Naive thymus-derived CD4-positive, alpha-beta T cell (primary cell): Measurements from ENCODE around the gene MACROD2. TPM values are rescaled to one million over a fixed set of nuclear protein-coding genes. Genes with fewer than 3 reads are reported as not detected.

Source experiments
- ATAC-seq: fragments of 150-1000 bp; cut with Tn5 transposase; 2 replicates; pipeline ENCODE4 v1.10.0; 2021; ENCODE audit warnings: mild to moderate bottlenecking, moderate library complexity
- CTCF ChIA-PET: fragments of 350-600 bp; sonication (Branson Sonifier 250); formaldehyde crosslinking; loops from one replicate; lab custom pipeline; 2021; ENCODE audit warnings: antibody characterized with exemption; lab: Charles Lee
- POLR2A ChIA-PET: fragments of 350-600 bp; sonication (Branson Sonifier 250); formaldehyde crosslinking; loops from one replicate; lab custom pipeline; 2021; ENCODE audit warnings: antibody characterized with exemption, inconsistent platforms; lab: Charles Lee
- DNase-seq, 9 donors: peaks; one replicate each; pipeline versions ENCODE4 v3.0.0 to v3.0.0-alpha.2; 2020 to 2022; ENCODE audit warnings: mixed read lengths in 1 of 9
- H3K27ac ChIP-seq: one replicate; pipeline ENCODE4 v1.7.0; 2013; ENCODE audit warnings: mild to moderate bottlenecking, low read depth, low read length, moderate library complexity
- H3K27me3 ChIP-seq, 2 donors: one replicate each; pipeline ENCODE4 v1.7.0; 2013; ENCODE audit warnings: low read length in 2 of 2, mild to moderate bottlenecking in 2 of 2, moderate library complexity in 2 of 2; ENCODE audit not compliant: control insufficient read depth in 2 of 2, insufficient read depth in 2 of 2
- H3K36me3 ChIP-seq, 3 experiments: 1 replicate in 2 of 3; 2 replicates in 1 of 3; pipeline ENCODE4 v1.7.0; 2013; ENCODE audit warnings: low read length in 3 of 3, mild to moderate bottlenecking in 3 of 3, moderate library complexity in 1 of 3; ENCODE audit not compliant: insufficient read depth in 3 of 3, control insufficient read depth in 2 of 3
- H3K4me1 ChIP-seq, 2 donors: one replicate each; pipeline ENCODE4 v1.7.0; 2013; ENCODE audit warnings: low read length in 2 of 2, mild to moderate bottlenecking in 2 of 2, moderate library complexity in 1 of 2; ENCODE audit not compliant: control insufficient read depth in 2 of 2, insufficient read depth in 2 of 2
- H3K4me3 ChIP-seq: 2 replicates; pipeline ENCODE4 v1.7.0; 2013; ENCODE audit warnings: mild to moderate bottlenecking, low read length
- H3K9me3 ChIP-seq, 3 experiments: 1 replicate in 2 of 3; 2 replicates in 1 of 3; pipeline ENCODE4 v1.7.0; 2013; ENCODE audit warnings: low read length in 3 of 3; ENCODE audit not compliant: control insufficient read depth in 2 of 3
- H3K27ac Mint-ChIP-seq, 9 donors: one replicate each; pipeline ENCODE4 v1.8.0; 2020 to 2022; ENCODE audit warnings: mixed read lengths in 9 of 9, mild to moderate bottlenecking in 8 of 9, moderate library complexity in 5 of 9, inconsistent platforms in 2 of 9
- H3K27me3 Mint-ChIP-seq, 5 donors: one replicate each; pipeline ENCODE4 v1.8.0; 2021 to 2022; ENCODE audit warnings: mixed read lengths in 5 of 5, mild to moderate bottlenecking in 1 of 5
- H3K36me3 Mint-ChIP-seq, 5 donors: one replicate each; pipeline ENCODE4 v1.8.0; 2020 to 2022; ENCODE audit warnings: mixed read lengths in 5 of 5, mild to moderate bottlenecking in 3 of 5, inconsistent platforms in 1 of 5
- H3K4me1 Mint-ChIP-seq, 7 donors: one replicate each; pipeline ENCODE4 v1.8.0; 2020 to 2022; ENCODE audit warnings: mixed read lengths in 7 of 7, mild to moderate bottlenecking in 3 of 7, inconsistent platforms in 1 of 7
- H3K4me3 Mint-ChIP-seq, 10 donors: one replicate each; pipeline ENCODE4 v1.8.0; 2020 to 2022; ENCODE audit warnings: mild to moderate bottlenecking in 10 of 10, mixed read lengths in 10 of 10, moderate library complexity in 6 of 10, inconsistent platforms in 2 of 10
- H3K9me3 Mint-ChIP-seq, 11 donors: one replicate each; pipeline ENCODE4 v1.8.0; 2020 to 2022; ENCODE audit warnings: mixed read lengths in 11 of 11, mild to moderate bottlenecking in 4 of 11, inconsistent platforms in 1 of 11, moderate library complexity in 1 of 11
- intact Hi-C, 2 donors: fragments of 100-400 bp; cut with micrococcal nuclease; formaldehyde crosslinking; loops; one replicate each; pipeline ENCODE4 v1.15.1; 2023
- polyA plus RNA-seq, 2 donors: library from polyadenylated mRNA; unstranded; fragments of 300-500 nt; fragmentation: Illumina TruSeq; gene quantifications; one replicate each; pipeline ENCODE4 v1.2.3, GENCODE V29; 2021
- total RNA-seq, 6 experiments: library from RNA in 5 of 6; stranded (reverse) in 5 of 6; gene quantifications; 1 replicate in 5 of 6; 2 replicates in 1 of 6; pipeline ENCODE4 v1.2.3 and lab custom pipeline; 2021 to 2026

Gene MACROD2
- total and polyA plus RNA-seq, 7 experiments from 2014 or later = 0.27 to 0.86 (median 0.34) TPM; not detected in 4

- Histone ChIP-seq H3K27ac (no peak overlapping the region), H3K4me1 (no peaks in the 10 kb centered on the region), H3K27me3 (no peaks in the 10 kb centered on the region), H3K36me3 (no peaks in the 10 kb centered on the region), H3K4me3 (no peak overlapping the region), H3K9me3 (no peaks in the 10 kb centered on the region)
- intact Hi-C loops = no loop called here
- peaks cover 0 to 5% (median 0%) of the 10 kb centered on the region in 5 donors for H3K27me3 Mint-ChIP-seq
- no peaks in the 10 kb centered on the region for H3K4me1 Mint-ChIP-seq
- peaks cover 0 to 6% (median 0%) of the 10 kb centered on the region in 5 donors for H3K36me3 Mint-ChIP-seq
- H3K9me3 Mint-ChIP-seq = peaks cover 0 to 12% (median 0%) of the 10 kb centered on the region in 11 donors
- H3K27ac Mint-ChIP-seq = no peak overlapping the region
- no peak overlapping the region for H3K4me3 Mint-ChIP-seq
- ATAC-seq (no peak), DNase-seq (no peak)
- ChIA-PET CTCF (interaction anchor here (0.7 kb wide), 1 partner anchor 878 kb away, joined by 3 read pairs; no protein-coding TSS in a partner anchor), POLR2A (no interaction called here)
Measured at GRCh38 chr20:15927893-15928650, 1932.8 kb downstream of the MACROD2 start.

DNA sequence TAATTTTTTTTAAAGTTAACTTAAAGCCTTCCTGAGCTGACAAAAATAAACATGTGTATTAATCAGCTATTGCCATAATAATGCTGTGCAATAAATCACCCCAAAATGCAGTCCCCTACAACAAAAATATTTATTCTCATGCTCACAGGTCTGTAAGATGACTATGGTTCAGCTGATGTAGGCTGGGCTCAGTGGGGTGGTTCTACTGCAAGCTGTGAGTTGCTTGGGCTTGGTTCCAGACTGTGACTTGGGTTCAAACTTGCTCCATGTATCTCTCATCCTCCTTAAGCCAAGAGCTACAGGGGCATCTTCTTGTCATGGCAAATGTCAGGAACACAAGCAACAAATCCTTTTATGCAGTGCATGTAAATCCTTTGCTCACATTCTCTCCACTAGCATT is 1933.6 kb downstream of the MACROD2 start:
- intact Hi-C loops = no loop called here
- ATAC-seq (no peak), DNase-seq (no peak)
- Histone ChIP-seq H3K27me3 (no peaks in the 10 kb centered on the region), H3K36me3 (no peaks in the 10 kb centered on the region), H3K27ac (no peak overlapping the region), H3K4me3 (no peak overlapping the region), H3K4me1 (no peaks in the 10 kb centered on the region), H3K9me3 (no peaks in the 10 kb centered on the region)
- Mint-ChIP-seq H3K4me3 (no peak overlapping the region), H3K36me3 (peaks cover 0 to 6% (median 0%) of the 10 kb centered on the region in 5 donors), H3K27me3 (peaks cover 0 to 5% (median 0%) of the 10 kb centered on the region in 5 donors), H3K4me1 (no peaks in the 10 kb centered on the region), H3K9me3 (peaks cover 0 to 12% (median 0%) of the 10 kb centered on the region in 11 donors), H3K27ac (no peak overlapping the region)
- POLR2A ChIA-PET = no interaction called here
- CTCF ChIA-PET = interaction anchor here (0.7 kb wide), 1 partner anchor 879 kb away, joined by 3 read pairs; no protein-coding TSS in a partner anchor

DNA sequence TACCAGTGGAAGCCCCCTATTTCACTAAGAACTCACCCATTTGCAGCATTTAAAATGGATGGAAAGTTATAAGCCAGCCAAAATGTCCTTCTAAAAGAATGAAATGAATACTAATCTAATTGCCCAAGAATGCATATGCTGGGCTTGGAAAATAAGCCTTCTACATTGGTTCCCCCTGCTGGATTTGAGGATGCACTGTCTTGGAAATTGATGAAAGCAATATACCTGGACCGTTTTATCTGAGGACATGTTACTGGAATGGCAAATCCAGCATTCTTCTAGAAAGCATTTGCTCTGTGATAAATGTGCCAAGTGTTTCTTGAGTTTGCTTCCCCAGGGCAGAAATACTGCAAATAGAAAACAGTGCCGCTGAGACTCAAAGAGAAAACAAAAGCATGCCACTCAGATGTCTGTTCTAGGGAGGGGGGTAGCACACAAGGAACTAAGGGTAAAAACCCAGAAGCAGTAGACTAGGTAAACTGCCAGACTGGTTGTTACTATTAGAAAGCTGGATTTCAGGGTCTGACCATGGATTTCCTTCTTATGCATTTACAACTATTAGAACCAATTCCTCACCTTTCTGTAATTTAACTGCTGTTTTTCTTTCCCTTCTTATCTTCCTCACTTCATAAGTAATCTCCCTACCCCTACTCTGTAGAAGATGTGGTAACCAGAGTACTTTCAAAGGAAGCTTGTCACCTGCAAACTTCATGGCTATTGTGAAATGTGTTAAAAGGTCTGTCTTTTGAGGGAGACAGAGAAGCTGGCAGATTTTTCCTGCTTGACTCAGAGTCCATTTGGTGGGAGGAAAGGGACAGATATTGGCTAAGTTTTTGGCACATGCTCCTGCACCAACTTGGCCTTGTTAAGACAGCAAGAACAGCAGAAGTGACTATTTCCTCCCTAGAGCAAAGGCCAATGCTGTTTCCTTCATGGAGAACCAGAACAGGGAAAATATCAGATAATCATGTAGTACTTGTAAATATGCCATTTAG is 1935.3 kb downstream of the MACROD2 start:
- no peak for DNase-seq
- CTCF ChIA-PET = no interaction called here
- Histone ChIP-seq H3K4me1 (no peaks in the 10 kb centered on the region), H3K4me3 (no peak overlapping the region), H3K27ac (no peak overlapping the region), H3K36me3 (no peaks in the 10 kb centered on the region), H3K9me3 (no peaks in the 10 kb centered on the region), H3K27me3 (no peaks in the 10 kb centered on the region)
- intact Hi-C loops = no loop called here
- POLR2A ChIA-PET = interaction anchor here (0.6 kb wide), 1 partner anchor 31 kb away, joined by 3 read pairs; no protein-coding TSS in a partner anchor
- Mint-ChIP-seq H3K9me3 (peaks cover 0 to 20% (median 4%) of the 10 kb centered on the region in 11 donors), H3K4me1 (no peaks in the 10 kb centered on the region), H3K36me3 (peaks cover 0 to 6% (median 0%) of the 10 kb centered on the region in 5 donors), H3K4me3 (no peak overlapping the region), H3K27ac (no peak overlapping the region), H3K27me3 (peaks cover 0 to 5% (median 0%) of the 10 kb centered on the region in 5 donors)
- ATAC-seq = no peak

DNA sequence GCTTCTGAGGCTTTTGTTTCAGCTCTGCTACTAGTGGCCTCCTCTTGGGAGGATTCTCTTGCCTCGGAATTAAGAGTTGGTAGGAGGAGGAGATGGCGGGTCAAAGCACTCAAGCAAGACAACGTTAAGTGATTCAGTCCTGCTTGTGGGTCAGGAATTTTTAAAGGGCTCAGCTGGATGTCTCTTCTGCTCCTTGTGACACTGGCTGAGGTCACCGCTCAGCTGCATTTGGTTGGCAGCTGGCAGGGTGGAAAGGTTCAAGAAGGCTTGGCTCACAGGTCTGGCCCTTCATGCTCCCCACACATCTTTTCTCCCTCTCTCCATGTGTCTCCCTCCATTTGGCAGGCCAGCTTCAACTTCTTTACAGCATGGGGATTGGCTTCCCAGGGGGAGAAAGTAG is 1936.6 kb downstream of the MACROD2 start:
- Mint-ChIP-seq H3K27ac (no peak overlapping the region), H3K9me3 (peaks cover 0 to 14% (median 4%) of the 10 kb centered on the region in 11 donors), H3K27me3 (no peaks in the 10 kb centered on the region), H3K4me3 (no peak overlapping the region), H3K36me3 (no peaks in the 10 kb centered on the region), H3K4me1 (no peaks in the 10 kb centered on the region)
- no peaks in the 10 kb centered on the region for H3K4me1 ChIP-seq
- no peaks in the 10 kb centered on the region for H3K9me3 ChIP-seq
- H3K36me3 ChIP-seq = no peaks in the 10 kb centered on the region
- no peak for ATAC-seq
- POLR2A ChIA-PET = interaction anchor here (0.7 kb wide), 1 partner anchor 37 kb away, joined by 3 read pairs; no protein-coding TSS in a partner anchor
- DNase-seq = no peak
- CTCF ChIA-PET = no interaction called here
- H3K4me3 ChIP-seq = no peak overlapping the region
- H3K27me3 ChIP-seq = no peaks in the 10 kb centered on the region
- intact Hi-C loops = no loop called here
- H3K27ac ChIP-seq = no peak overlapping the region

GRCh38 chr20:15937179-15937578 is 1941.9 kb downstream of the MACROD2 start:
- Mint-ChIP-seq H3K9me3 (peaks cover 0 to 17% (median 4%) of the 10 kb centered on the region in 11 donors), H3K27me3 (no peaks in the 10 kb centered on the region), H3K36me3 (no peaks in the 10 kb centered on the region), H3K4me3 (no peak overlapping the region), H3K27ac (no peak overlapping the region), H3K4me1 (no peaks in the 10 kb centered on the region)
- Histone ChIP-seq H3K27ac (no peak overlapping the region), H3K36me3 (no peaks in the 10 kb centered on the region), H3K9me3 (no peaks in the 10 kb centered on the region), H3K4me3 (no peak overlapping the region), H3K27me3 (no peaks in the 10 kb centered on the region), H3K4me1 (no peaks in the 10 kb centered on the region)
- POLR2A ChIA-PET = no interaction called here
- CTCF ChIA-PET = no interaction called here
- intact Hi-C loops = no loop called here
- no peak for DNase-seq
- ATAC-seq = no peak

DNA sequence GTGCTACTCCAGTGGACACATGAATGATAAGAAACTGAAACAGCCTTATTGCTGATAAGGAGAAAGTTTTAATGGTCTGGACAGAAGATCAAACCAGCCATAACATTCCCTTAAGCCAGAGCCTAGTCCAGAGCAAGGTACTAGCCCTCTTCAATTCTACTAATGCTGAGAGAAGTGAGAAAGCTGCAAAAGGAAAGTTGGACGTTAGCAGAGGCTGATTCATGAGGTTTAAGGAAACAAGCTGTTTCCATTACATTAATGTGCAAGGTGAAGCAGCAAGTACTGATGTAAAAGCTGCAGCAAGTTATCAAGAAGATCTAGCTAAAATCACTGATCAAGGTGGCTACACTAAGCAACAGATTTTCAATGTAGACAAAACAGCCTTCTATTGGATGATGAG is 1943.5 kb downstream of the MACROD2 start:
- no peaks in the 10 kb centered on the region for H3K27me3 ChIP-seq
- no peaks in the 10 kb centered on the region for H3K4me1 Mint-ChIP-seq

More for the DNA sequence above, 1943.5 kb downstream of the MACROD2 start:
- no peak for DNase-seq
- no peaks in the 10 kb centered on the region for H3K4me1 ChIP-seq
- Mint-ChIP-seq H3K27me3 (no peaks in the 10 kb centered on the region), H3K9me3 (peaks cover 0 to 17% (median 4%) of the 10 kb centered on the region in 11 donors), H3K4me3 (no peak overlapping the region), H3K36me3 (no peaks in the 10 kb centered on the region), H3K27ac (no peak overlapping the region)
- no peak overlapping the region for H3K27ac ChIP-seq
- intact Hi-C loops = no loop called here
- no peak for ATAC-seq
- ChIA-PET POLR2A (no interaction called here), CTCF (interaction anchor here (0.7 kb wide), 1 partner anchor 108 kb away, joined by 3 read pairs; no protein-coding TSS in a partner anchor)
- H3K36me3 ChIP-seq = no peaks in the 10 kb centered on the region
- H3K4me3 ChIP-seq = no peak overlapping the region
- no peaks in the 10 kb centered on the region for H3K9me3 ChIP-seq
